Measurements from ENCODE around the gene GALR1.

GRCh38 chr18:77254711-77255405 lies 5.2 kb downstream of the GALR1 start:
- TF ChIP-seq CTCF (IDR thresholded peaks at IDR 0.05; ENCODE audit: poor library complexity) (no peak), EZH2phosphoT487 (IDR thresholded peaks at IDR 0.05; ENCODE audit: low read depth, severe bottlenecking, unreplicated experiment) (no peak), EZH2 (IDR thresholded peaks at IDR 0.05; ENCODE audit: borderline replicate concordance) (no peak)

Data from hepatocyte (in vitro differentiated cells).